GM06990 (cell line): ENCODE measurements around the gene NETO2.
"Not testable (repeated sequence)": the region's sequence is repeated elsewhere in the genome, so short reads cannot be mapped to it uniquely, and the experiment has no call there.

Experiments used
- DNase-seq: peaks from one replicate; pipeline ENCODE4 v3.0.0-alpha.2; 2011; ENCODE audit not compliant: insufficient read length; ENCODE audit errors: extremely low read depth
- H3K27me3 ChIP-seq: replicated peaks from 2 replicates; pipeline ENCODE4 v1.6.0; 2011; ENCODE audit warnings: low read length; ENCODE audit not compliant: control insufficient read depth, insufficient read depth
- H3K36me3 ChIP-seq: 2 replicates; pipeline ENCODE4 v1.5.1; 2011; ENCODE audit warnings: low read length; ENCODE audit not compliant: control insufficient read depth, insufficient read depth
- H3K4me3 ChIP-seq: replicated peaks from 2 replicates; pipeline ENCODE4 v1.5.1; 2011; ENCODE audit warnings: low read depth, mild to moderate bottlenecking, control low read depth, low read length
- TF ChIP-seq, protein P1 (sequence below): IDR thresholded peaks from 2 replicates; pipeline ENCODE4 v1.5.1; 2011; ENCODE audit warnings: low read length, control low read depth, mild to moderate bottlenecking, inconsistent platforms; ENCODE audit not compliant: insufficient read depth, poor library complexity, severe bottlenecking

NETO2 gene

GRCh38 chr16:47162670-47163420 lies 19.1 kb upstream of the NETO2 start:
- TF ChIP-seq, protein P1, sequence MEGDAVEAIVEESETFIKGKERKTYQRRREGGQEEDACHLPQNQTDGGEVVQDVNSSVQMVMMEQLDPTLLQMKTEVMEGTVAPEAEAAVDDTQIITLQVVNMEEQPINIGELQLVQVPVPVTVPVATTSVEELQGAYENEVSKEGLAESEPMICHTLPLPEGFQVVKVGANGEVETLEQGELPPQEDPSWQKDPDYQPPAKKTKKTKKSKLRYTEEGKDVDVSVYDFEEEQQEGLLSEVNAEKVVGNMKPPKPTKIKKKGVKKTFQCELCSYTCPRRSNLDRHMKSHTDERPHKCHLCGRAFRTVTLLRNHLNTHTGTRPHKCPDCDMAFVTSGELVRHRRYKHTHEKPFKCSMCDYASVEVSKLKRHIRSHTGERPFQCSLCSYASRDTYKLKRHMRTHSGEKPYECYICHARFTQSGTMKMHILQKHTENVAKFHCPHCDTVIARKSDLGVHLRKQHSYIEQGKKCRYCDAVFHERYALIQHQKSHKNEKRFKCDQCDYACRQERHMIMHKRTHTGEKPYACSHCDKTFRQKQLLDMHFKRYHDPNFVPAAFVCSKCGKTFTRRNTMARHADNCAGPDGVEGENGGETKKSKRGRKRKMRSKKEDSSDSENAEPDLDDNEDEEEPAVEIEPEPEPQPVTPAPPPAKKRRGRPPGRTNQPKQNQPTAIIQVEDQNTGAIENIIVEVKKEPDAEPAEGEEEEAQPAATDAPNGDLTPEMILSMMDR, result no peak
- Histone ChIP-seq H3K27me3 (no peaks in the 10 kb centered on the region), H3K4me3 (no peak overlapping the region), H3K36me3 (no peaks in the 10 kb centered on the region)
- no peak for DNase-seq

- Histone ChIP-seq H3K36me3 (no peaks in the 10 kb centered on the region), H3K27me3 (no peaks in the 10 kb centered on the region), H3K4me3 (no peak overlapping the region)
- TF ChIP-seq, protein P1, result no peak
- DNase-seq, result no peak
Measured at GRCh38 chr16:47161464-47161863, 17.7 kb upstream of the NETO2 start.

- no peak for DNase-seq
- H3K36me3 ChIP-seq, result no peaks in the 10 kb centered on the region
- H3K4me3 ChIP-seq, result no peak overlapping the region
- TF ChIP-seq, protein P1, result no peak
- H3K27me3 ChIP-seq, result no peaks in the 10 kb centered on the region
Measured at GRCh38 chr16:47160422-47160821, 16.7 kb upstream of the NETO2 start.

DNA sequence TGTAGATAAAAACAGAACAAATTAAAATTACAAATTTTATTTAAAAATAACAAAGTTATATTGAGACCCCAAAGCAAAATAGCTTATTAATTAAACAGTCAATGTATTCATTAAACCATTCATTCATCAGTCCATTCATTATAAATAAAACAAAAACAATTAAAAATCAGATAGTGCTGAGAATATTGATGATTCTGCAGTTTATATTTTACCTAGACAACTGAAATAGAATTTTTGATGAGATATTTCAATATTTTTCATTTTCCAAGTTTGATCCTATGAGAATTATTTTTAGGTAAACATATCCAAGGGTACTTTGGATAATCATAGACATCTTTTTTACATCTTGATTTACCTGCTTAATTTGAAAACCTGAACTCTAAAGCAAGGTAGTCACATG lies 15.2 kb upstream of the NETO2 start:
- no peaks in the 10 kb centered on the region for H3K27me3 ChIP-seq
- H3K36me3 ChIP-seq, result no peaks in the 10 kb centered on the region
- no peak for DNase-seq
- TF ChIP-seq, protein P1, result no peak
- H3K4me3 ChIP-seq, result no peak overlapping the region

DNA sequence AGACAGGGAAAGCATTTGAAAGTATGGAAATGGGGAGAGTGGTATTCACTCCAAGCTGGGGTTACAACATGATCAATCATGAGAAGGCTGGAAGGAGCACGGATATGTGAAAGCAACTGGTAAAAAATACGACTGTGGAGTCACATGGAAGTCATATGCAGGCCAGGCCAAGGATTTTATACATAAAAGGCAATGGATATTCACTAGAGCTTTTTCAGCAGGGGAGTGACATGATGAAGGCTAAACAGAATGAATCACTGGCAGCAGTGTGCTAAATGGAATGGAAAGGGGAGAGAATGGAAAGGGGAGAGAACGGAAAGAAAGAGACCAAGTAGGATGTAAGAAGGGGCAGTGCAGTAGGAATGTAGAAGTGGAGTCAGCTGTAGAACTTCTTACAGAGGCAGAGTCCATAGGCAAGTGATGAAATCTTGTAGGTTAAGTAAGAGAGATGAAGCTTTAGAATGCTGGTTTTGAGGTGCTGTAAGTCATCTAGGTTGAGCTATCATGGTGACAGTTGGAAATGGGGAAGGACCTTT lies 13.0 kb upstream of the NETO2 start:
- no peak for DNase-seq
- TF ChIP-seq, protein P1, result no peak
- no peaks in the 10 kb centered on the region; the same call in 1 of the 2 replicates for H3K36me3 ChIP-seq
- H3K4me3 ChIP-seq, result no peak overlapping the region
- H3K27me3 ChIP-seq, result no peaks in the 10 kb centered on the region

DNA sequence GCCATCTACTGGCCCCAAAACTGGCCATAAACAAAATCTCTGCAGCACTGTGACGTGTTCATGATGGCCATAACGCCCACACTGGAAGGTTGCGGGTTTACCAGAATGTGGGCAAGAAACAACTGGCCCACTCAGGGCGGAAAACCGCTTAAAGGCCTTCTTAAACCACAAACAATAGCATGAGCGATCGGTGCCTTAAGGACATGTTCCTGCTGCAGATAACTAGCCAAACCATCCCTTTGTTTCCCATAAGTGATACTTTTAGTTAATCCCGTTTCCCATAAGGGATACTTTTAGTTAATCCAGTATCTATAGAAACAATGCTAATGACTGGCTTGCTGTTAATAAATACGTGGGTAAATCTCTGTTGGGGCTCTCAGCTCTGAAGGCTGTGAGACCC lies 8.8 kb upstream of the NETO2 start:
- H3K27me3 ChIP-seq, H3K4me3 ChIP-seq, DNase-seq, H3K36me3 ChIP-seq: not testable (repeated sequence)
